Immature natural killer cell (primary cell): Measurements from ENCODE around the gene TPRX2. TPM values are rescaled to one million over a fixed set of nuclear protein-coding genes. Genes with fewer than 3 reads are reported as not detected.

ENCODE experiments used
- polyA plus RNA-seq, 3 donors: library from polyadenylated mRNA; unstranded; fragments of 300-500 nt; fragmentation: Illumina TruSeq; gene quantifications; one replicate each; pipeline ENCODE4 v1.2.3, GENCODE V29; 2021

The TPRX2 gene
- polyA plus RNA-seq, 3 donors from 2014 or later = not detected

Other genes starting within 250 kb of the TPRX2 start
- gene EHD2, start 145.8 kb upstream of the TPRX2 start, polyA plus RNA-seq = not detected
- gene NOP53, start 113.7 kb upstream of the TPRX2 start, polyA plus RNA-seq = 100 to 1,000 TPM in 2 of 3 donors, 10 to 100 TPM in 1; 72.0 to 234 (median 101) TPM
- 100 to 1,000 TPM; 294 to 618 (median 368) TPM for gene SELENOW, start 80.5 kb upstream of the TPRX2 start, polyA plus RNA-seq
- gene TPRX1, start 54.7 kb upstream of the TPRX2 start, polyA plus RNA-seq = not detected
- not detected for gene CRX, start 37.3 kb upstream of the TPRX2 start, polyA plus RNA-seq
- gene SULT2A1, start 27.1 kb downstream of the TPRX2 start, polyA plus RNA-seq = not detected
- gene BSPH1, start 132.9 kb downstream of the TPRX2 start, polyA plus RNA-seq = not detected
- not detected for gene ELSPBP1, start 135.4 kb downstream of the TPRX2 start, polyA plus RNA-seq
- gene CABP5, start 184.8 kb downstream of the TPRX2 start, polyA plus RNA-seq = under 1 TPM in 1 of 3 donors, not detected in 2; 0.69 TPM